Activated T-cell treated with anti-CD3 and anti-CD28 coated beads, Interleukin-2, amount 50 U/mL, for 1 hour (primary cell): Measurements from ENCODE around the gene GRK6.
"Not testable (repeated sequence)": the region's sequence is repeated elsewhere in the genome, so short reads cannot be mapped to it uniquely, and the experiment has no call there.

Source experiments
- DNase-seq: peaks from one replicate; pipeline ENCODE4 v3.0.0-alpha.2; 2020

Gene GRK6

DNA sequence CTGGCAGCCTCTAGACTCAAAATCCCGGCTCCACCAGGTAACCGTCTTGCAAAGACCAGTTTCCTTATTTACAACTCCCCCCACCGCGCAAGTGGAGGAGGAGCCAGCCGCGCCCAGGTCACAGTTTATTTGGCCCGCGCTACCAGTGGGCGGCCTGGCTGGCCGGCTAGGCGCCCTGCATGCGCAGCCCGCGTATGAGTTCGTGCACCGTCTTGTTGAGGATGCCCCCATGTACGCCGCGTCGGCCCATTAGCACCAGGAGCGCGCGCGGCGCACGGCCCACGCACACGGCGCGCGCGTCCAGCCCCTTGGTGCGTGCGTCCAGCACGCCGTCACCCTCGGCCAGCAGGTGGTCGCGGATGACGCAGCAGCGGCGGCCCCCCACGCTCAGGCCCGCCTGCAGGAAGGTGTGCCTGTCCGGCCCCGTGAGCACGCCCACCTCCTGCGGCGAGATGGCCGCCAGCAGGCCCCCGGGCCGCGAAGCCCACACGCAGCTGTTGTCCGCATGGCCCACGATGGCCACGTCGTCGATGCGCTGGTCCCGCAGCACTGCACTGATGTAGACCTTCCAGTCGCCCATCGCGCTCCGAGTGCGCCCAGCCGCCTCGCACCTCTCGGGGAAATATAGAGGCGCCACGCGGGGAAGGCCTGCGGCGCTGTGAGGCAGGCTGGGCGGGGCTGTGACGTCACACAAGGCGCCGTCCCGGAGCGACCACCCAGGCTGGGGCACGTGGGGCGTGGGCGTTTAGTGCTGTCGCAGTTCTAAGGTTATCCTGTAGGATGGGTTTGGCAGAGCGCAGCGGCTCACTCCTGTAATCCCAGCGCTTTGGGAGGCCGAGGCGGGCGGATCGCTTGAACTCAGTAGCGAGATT lies 26.2 kb upstream of the GRK6 start, which contains the start of gene PFN3:
Gene PFN3, minus strand, starts transcription at position 665 of the 872 bp plus-strand sequence. Its CDS starts 85 bp downstream, at position 580.
- no peak for DNase-seq

DNA sequence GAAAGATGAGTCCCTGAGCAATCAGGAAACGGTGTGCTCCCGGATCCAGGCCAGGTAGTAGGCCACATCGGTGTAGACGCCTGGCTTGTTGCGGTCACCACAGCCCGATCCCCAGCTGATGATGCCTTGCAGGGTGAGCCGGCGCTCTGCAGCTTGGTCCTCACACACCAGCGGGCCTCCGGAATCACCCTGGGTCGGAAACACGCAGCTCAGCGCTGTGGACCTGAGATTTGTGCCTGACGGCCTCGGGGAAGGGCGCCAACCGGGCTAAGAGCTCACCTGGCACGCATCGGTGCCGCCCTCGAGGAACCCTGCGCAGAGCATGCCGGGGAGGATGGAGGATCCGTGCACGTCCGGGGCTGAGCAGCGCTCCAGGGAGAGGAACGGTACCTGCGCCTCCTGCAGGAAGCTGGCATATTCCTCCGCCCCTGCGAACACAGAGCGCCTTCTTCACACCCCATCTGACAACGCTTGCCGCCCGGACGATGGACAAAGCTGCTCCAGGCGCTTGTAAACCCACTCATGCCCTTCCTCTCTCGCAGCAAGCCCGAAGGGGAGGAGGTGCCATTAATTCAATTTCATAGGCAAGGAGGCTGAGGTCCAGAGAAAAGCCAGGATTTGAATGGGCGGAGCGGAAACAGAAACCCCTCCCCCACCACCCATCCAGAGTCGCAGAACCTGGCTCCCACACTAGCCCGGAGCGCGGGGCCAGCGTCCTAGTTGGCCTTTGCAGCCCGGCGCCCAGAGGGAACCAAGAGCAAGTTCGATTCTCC lies 24.0 kb upstream of the GRK6 start:
- peak; percentile 71 for DNase-seq

DNA sequence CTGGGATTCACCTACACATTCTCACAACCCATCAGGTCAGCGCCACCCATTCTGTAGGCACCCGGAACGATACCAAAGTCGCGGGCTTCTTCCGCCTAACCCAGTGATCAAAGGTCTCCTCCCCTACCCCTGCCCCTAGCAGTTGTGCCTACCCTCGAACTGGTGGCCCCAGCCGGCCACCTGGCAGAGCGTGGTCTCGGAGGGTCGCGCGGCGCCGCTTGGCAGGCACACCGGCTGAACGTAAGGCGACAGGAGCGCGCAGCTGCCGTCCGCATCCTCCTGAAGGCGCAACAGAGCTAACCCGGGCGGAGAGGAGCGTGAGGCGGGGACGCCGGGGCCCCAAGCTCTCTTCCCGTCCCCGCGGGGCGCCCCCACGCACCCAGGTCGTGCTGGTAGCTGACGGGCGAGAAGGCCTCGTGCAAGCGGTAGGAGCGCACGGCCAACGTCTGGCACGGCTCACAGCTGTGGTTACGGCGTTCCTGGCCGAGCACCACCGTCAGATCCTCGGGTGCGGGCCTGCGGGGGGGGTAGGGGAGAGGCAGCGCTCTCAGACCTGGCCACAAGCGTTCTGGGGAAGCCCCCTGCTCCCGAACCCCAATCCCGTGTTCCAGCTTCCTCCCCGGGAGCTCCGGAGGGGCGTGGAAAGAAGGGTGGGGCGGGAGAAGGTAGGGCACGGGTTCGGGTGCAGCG lies 23.2 kb upstream of the GRK6 start:
- DNase-seq: peak; percentile 67

DNA sequence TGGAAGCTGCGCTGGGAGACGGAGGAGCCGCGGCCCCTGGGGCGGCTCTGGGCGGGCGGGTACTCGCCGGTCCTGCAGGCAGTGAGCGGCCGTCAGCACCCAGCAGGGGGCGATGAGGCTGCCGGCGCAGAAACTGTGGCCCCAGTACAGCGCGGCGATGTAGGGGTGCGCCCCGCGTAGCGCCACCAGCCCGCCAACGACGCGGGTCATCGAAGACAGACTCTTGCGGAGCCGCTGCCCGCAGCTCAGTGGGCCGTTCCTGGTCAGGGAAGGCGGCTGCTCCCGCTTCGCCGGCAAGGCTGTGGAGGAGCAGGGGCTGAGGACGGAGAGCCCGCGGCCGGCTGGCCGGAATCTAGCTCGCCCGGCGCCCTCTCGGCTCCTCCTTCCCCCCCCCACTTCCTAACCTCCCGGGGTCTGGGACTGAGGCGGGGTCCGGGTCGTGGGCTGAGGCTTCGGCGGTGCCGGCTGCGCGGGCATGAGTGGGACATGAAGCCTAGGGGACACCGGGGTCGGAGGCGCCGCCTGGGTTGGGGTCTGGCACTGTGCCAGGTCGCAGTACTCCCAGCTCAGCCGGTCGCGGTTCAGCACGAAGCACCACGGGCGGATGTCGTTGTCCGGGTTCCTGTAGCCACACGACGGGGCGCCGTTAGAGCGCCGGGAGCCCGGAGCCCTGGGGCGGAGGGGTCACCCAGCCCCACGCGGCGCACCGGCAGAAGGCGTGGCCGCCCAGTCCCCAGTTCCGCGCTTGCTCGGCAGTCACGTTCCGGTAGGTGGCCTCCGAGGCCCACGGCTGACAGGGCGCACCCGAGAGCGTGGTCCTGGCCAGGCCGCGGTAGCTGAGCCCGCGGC lies 22.5 kb upstream of the GRK6 start:
- peak; percentile 87 for DNase-seq

DNA sequence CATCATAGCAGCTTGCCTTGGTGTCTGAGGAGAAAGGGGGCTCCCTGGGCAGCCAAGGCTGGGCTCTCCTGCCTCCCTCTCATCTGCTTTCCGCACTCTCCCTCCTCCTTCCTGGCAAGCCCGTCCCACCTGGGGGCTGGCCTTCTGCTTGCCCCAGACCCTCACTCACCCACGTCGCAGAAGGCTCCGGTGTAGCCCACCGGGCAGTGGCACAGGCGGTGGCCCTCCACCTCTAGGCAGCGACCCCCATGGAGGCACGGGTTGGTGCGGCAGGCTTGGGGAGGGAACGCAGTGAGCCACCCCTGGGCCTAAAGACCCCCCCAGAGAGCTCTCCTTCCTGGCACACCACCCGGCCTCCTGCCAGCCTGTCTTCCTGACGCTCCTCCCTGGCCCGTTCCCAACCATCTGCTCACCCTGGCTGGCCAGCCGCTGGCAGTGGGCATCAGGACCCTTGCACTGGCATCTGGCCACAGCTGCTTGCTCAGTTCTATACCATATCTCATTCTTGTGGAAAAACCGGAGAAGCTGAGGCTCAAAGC lies 21.8 kb upstream of the GRK6 start:
- no peak for DNase-seq

DNA sequence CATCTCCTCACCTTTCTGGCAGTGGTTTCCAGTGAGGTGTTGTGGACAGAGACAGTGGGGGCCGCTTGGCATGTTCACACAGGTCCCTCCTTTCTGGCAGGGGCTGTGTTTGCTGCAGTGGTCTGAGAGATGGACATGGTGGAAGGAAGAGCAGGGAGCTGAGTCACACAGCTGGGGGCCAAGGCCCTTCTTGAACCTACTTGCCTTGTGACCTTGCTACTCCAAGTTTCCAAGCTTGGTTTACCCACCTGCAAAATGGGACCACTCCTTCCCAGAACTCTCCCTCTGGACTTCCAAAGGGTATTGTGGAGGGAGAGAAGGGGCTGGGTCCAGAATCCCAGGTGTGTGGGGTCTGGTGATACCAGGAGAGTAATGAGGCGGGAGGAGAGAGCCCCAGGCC lies 21.2 kb upstream of the GRK6 start:
- DNase-seq: no peak

DNA sequence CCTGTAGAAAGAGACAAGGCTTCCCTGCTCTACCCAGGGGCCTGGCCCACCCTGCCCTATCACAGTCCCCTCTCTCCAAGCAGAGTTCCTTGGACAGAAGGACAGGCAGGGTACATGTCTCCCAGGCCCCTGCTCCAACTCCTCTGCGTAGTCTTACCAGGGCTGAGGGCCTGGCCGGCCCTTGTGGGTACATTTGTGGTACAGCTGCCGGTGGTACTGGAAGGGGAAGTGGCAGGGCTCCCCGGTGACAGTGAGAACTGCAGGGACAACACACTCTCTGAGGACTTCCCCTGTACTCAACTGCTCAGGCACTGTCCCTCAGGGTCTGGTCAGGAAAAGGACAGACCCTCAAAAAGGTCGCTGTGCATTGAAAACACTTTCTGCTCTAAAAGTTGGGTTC lies 20.7 kb upstream of the GRK6 start:
- no peak for DNase-seq

DNA sequence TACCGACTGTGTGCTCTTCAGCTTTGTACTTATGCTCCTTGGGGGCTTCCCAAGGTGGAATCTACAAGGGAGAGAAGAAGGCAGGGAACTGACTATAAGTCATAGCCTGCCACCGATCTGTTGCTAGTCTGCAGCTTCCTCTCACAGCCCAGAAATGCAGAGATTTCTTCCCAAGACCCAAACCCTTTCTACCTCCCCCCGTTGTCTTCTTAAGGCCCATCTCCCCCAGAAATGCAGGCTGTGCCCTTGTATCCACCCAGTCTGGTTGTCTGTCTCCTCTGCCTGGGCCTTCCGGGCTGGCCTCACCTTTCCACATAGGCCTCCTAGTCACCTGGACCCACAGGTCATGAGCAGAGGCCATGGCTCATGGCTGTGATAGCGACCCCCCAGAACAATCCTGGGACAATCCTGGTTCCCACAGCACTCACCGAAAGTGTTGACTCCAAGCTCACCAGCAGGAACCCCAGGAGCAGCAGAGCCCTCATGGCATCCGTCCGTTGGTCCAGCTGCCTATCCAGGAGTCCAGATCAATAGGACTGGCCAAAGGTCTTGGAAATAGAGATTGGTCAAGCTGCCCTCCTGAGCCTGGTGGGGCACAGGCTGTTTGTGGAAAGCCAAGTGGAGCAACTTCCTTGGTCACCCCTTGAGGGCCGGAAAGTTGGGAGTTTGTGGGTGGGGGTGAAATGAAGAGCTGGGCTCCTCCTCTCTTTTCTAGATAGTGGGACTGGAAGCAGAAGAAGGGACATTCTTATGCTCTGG lies 17.3 kb upstream of the GRK6 start, which contains the start of gene F12:
Gene F12, minus strand, starts transcription at position 522 of the 759 bp plus-strand sequence. Its CDS starts 37 bp downstream, at position 485.
- no peak for DNase-seq

DNA sequence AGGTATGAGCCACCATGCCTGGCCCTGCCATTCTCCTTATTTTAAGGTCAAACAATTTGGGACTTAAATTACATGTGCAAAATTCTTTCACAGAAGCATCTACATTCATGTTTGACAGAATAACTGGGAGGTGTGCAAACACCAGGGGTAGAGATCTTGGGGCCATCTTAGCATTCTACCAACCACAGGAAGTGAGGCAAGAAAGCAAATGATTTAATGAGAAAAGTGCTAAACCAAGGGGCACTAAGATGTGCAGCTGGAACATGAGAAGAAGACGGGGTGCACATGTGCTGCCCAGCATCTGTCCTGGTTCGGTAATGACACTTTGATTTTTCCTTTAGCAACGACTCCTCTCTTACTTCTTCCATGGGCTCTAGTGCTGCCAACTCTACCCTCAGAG lies 15.9 kb upstream of the GRK6 start:
- no peak for DNase-seq

DNA sequence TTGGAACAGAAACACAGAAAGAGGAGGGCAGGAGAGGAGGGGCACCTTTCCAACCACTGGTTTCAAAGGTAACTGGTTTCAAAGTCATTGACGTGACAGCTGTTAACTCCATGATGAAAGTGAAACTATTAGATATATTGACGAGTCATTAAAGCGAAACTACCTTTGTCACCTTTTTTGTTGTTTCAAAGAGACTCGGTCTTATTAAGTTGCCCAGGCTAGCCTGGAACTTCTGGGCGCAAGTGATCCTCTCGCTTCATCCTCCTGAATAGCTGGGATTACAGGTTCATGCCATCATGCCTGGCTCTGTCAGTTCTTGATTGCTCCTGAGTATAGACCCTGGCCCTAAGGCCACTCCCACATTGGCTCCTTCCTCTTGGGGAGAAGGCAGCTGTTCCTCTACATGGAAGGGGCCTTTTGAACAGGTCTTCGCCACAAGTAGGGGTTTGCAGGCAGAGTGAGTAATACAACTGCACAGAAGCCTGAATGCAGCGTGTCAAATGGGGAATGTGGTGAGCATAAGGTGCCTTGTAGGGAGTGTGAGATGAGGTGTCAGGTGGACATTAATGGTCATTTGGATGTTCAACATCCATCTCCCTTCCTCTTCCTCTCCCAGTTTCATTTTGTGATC lies 13.8 kb upstream of the GRK6 start:
- no peak for DNase-seq

DNA sequence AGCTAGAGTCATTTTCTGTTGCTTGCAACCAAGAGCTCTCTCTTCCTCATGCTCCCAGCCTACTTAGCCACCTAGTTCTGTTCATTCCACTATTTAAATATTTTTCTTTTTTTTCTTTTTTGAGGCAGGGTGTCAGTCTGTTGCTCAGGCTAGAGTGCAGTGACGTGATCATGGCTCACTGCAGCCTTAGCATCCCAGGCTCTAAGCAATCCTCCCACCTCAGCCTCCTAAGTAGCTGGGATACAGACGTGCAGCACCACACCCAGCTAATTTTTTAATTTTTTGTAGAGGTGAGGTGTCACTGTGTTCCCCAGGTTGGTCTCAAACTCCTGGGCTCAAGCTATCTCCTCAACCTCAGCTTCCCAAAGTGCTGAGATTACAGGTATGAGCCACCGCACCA lies 12.0 kb upstream of the GRK6 start:
- no peak for DNase-seq

DNA sequence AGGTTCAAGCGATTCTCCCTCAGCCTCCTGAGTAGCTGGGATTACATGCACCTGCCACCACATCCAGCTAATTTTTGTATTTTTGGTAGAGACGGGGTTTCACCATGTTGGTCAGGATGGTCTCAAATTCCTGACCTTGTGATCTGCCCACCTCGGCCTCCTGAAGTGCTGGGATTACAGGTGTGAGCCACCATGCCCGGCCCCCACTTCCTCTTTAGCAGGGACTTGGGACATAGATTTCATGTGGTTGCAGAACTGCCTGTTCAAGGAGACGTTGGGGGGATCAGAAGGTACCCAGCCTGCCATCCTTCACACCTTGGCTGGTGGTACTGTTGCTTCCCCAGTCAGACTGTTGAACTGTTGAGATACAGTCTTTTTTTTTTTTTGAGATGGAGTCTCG lies 9.4 kb upstream of the GRK6 start:
- DNase-seq: not testable (repeated sequence)

DNA sequence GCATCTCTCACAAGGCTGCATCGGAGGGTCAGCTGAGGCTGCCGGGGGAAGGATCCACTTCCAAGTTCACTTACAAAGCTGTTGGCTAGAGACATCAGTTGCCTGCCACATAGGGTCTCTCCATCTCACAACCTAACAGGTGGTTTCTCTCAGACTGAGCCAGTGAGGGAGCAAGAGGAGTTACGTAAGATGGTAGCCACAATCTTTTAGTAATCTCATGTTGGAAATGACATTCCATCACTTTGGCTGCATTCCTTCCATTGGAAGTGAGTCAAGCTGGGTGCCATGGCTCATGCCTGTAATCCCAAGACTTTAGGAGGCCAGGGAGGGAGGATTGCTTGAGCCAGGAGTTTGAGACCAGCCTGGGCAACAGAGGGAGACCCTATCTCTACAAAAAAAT lies 7.4 kb upstream of the GRK6 start:
- DNase-seq: no peak

DNA sequence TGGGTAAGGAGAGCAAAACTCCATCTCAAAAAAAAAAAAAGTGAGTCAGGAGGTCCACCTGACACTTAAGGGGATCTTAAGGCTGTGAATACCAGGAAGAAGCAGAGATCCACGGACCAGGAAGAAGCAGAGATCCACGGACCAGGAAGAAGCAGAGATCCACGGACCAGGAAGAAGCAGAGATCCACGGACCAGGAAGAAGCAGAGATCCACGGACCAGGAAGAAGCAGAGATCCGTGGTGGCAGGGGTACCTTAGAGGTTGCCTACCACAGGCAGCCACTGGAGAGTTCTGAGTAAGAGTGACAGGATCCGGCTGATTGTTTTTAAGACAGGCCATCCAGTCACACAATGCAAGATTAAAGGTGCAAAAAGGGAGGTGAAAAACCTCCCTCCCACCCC lies 6.0 kb upstream of the GRK6 start:
- not testable (repeated sequence) for DNase-seq

DNA sequence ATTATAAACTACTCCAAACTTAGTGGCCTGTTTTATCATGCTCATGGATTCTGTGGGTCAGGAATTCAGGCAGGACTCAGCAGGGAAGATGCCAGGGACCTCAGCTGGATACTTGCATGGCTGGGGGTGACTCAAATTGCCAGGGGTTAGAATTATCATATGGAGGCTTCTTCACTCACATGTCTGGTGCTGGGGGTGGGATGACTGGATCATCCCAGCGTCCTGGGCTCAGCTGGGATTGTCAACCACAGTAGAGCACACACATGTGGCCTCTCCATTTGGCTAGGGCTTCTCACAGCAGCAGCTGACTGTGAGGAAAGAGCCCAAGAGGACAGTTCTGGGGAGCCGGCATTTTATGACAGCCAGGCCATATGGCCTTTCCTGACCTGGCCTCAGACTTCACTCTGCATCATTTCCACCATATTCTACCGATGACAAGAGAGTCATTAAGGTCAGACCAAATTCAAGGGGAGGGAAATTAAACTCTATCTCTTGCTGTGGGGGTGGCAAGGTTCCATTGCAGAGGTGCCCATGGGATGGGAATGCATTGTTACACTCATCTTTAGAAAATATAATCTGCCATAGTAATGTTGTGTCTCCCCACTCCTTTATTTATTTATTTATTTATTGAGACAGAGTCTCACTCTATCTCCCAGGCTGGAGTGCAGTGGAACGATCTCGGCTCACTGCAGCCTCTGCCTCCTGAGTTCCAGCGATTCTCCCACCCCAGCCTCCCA lies 5.2 kb upstream of the GRK6 start:
- DNase-seq: no peak

DNA sequence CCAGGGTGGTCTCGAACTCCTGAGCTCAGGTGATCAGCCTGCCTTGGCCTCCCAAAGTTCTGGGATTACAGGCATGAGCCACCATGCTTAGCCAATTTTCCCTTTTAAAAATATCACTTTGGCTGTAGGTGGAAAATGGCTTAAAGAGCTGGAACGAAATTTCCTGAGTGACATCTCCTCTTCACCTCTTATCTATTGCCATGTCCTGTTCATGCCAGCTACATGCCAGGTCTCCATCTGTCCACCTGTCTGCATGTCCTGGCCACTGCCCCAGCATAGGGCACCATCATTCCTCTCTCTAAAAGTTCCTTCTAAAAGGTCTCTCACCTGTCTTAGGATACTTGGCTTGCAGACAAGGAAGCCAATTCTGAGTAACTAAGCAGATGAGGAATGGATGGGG lies 2.8 kb upstream of the GRK6 start:
- no peak for DNase-seq

DNA sequence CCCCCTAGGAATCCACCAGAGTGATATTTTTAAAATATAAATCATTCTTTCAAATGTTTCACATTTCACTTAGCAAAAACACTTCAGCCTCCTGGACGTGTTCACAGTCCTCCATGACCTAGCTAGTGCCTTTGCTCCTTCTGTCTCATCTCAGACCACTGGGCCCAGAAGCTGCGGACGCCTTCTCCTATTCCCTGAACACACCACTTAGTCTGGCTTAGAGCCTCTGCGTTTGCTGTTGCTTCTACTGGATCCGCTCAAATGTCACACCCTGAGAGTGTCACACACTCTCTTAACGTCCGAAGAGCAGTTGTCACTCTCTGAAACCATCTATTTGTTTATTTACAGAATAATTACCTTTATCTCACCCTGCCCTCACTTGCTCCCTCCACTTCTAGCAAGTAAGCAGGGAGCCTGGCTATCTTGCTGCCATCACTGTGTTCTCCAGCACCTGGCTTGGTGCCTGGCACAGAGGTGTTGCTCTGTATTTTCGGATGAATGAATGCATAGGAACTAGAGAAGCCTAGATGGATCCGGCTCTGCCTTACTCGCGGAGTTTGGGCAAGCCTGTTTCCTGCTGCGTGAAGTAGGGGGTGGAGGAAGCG lies 1.2 kb upstream of the GRK6 start:
- DNase-seq: no peak

DNA sequence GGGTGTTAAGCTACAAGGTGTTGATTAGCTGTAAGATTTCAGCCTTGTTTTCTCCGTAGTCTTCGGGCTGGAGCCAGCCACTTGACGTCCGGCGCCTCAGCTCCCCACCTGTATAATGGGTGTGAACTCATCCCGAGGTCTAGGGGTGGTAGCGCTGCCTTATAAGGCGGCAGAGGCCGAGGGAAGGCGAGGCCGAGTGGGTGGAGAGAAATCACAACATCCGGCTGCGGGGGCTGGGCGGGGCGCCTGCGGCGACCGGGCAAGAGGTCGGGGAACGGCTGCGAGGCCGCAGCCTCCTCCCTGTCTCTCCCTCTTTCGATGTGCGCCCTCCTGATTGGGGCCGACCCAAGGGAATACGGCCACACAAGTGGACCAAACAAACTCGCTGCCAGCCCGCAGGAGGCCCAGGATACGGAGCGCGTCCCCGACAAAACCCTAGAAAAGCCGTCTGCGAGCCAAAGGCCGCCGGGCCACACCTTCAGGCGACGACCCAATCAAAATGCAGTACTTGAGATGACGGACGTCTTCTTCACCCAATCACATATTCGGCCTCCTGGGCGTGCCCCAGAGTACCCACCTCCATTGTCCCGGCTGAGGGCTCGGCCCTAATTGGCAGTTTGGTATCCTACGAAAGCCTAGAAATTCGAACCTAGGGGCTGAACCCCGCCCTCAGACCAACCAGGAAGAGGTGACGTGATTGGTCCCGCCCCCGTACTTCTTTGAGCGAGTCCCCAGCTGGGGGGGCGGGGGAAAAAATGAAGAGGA lies 493 bp upstream of the GRK6 start:
- peak; percentile 97 for DNase-seq
